HG03025 (cell line): ENCODE results near the gene BCL2L1.

Source experiments
- ATAC-seq: cut with Tn5 transposase; IDR thresholded peaks from one replicate; pipeline ENCODE4 v1.9.1; 2021; ENCODE audit warnings: mild to moderate bottlenecking, moderate library complexity; ENCODE audit not compliant: unreplicated experiment, low FRiP score

The BCL2L1 gene

DNA sequence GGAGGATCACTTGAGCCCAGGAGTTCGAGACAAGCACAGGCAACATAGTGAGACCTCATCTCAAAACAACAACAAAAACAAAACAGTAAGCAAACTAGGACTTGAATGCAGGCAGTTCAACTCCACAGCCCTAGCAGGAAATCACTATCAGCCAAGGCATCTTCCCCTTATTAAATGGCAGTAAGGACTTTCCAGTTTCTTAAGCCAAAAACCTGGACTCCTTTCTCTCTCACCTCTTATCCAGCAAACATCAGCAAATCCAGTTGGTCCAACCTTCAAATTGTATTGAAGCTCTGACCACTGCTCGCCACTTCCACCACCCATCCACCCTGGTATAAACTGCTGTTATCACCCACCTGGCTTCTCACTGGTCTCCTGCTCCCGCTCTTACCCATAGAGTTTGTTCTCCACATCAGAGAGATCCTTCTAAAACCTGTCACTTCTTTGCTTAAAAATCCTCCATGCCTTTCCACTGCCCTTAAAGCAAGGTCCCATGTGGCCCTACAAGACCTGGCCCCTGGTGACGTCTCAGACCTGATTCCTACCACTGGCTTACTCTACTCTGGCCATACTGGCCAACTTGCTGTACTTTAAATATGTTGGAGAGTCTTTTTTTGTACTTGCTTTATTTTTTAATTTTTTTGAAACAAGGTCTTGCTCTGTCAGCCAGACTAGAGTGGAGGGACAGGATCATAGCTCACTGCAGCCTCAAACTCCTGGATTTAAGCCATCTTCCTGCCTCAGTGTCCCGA lies 27.6 kb downstream of the BCL2L1 start:
- ATAC-seq: no peak

DNA sequence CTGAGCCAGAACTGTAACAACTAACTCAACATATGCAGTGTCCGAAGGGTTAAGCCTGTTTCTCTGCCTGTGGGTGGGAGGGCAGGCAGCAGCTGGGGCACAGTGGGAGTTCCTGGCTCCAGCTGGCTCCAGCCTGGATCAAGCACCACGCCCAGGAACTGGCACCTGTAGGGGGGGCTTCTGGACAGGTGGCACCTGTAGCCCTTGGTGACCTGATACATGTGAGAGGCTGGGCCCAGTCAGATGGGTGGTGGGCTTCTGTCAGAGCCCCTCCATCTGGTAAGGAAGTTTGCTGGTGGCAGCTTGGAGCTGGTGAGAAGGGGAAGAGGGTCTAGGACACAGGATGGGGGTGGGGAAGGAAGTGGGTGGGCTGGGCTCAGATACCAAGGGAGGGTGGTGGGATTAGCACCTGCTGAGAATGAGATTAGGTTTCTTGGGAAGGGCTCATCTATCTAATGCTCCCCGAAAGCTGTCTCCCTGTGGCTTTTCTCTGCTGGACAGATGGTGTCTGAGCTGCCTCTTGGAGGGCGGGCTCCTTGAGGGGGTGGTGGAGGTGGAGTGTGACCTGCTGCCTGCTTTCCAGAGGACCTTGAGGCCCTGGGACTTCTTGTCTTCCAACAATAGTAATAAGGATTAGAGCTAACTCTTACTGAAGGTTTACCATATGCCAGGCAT lies 28.5 kb downstream of the BCL2L1 start:
- ATAC-seq: no peak

DNA sequence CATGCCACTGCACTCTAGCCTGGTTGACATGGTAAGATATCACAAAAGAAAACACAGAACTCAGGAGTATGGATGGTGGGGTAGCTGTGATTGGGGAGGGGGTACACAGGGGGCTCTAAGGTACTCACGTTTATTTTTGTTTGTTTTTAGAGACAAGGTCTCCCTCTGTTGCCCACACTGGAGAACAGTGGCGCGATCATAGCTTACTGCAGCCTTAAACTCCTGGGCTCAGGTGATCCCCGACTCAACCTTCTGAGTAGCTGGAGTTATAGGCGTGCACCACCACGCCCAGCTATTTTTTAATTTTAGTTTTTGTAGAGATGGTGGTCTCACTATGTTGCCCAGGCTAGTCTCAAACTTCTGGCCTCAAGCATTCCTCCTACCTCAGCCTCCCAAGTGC lies 29.3 kb downstream of the BCL2L1 start:
- no peak for ATAC-seq

DNA sequence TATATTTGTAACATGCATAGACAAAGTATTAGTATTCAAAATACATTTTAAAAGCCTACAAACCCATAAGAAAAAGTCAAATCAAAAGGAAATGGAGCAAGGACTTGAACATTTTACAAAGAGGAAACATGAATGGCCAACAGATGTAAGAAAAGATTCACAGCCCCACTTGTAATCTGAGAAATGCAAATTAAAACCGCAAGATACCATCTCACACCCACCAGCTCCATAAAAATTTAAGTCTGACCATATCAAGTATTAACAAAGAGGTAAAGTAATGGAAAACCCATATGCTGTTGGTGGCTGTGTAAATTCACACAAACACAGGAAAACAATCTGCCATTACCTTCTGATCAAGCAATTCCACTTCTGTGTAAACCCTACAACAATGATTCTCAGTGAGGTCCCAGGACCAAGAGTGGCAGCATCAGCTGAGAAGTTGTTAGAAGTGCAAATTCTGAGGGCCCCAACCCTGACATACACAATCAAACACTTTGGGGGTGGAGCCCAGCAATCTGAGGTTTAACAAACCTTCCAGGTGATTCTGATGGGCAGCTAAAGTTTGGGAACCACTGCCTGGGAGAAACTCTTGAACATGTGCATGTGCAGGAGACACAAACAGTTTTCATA lies 30.9 kb downstream of the BCL2L1 start:
- ATAC-seq: no peak

DNA sequence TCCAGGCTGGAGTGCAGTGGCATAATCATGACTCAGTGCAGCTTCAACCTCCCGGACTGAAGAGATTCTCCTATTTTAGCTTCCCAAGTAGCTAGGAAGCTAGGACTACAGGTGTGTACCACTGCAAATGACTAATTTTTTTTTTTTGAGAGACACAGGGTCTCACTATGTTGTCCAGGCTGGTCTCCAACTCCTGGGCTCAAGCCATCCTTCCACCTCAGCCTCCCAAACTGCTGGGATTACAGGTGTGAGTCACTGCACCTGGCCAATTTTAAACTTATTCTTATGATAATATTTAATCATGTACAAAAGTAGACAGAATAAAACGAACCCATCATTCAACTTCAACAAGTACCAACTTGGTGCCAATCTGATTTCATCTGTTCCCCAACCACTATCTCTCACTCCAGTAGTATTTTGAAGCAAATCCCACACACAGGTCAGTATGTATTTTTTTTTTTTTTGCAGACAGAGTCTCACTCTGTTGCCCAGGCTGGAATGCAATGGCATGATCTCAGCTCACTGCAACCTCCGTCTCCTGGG lies 32.5 kb downstream of the BCL2L1 start:
- no peak for ATAC-seq

DNA sequence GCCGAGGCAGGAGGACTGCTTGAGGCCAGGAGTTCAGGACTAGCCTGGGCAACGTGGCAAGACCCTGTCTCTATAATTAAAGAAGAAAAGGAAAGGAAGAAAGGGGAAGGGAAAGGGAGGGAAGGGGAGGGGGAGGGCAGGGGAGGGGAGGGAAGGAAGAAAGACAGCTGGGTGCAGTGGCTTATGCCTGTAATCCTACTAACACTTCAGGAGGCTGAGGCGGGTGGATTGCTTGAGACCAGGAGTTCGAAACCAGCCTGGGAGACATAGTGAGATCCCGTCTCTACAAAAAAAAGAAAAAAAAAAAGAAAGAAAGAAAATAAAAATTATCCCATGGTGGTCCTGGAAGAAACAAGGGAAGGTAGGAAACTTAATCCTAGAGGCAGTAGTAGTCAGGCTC lies 33.5 kb downstream of the BCL2L1 start:
- no peak for ATAC-seq

DNA sequence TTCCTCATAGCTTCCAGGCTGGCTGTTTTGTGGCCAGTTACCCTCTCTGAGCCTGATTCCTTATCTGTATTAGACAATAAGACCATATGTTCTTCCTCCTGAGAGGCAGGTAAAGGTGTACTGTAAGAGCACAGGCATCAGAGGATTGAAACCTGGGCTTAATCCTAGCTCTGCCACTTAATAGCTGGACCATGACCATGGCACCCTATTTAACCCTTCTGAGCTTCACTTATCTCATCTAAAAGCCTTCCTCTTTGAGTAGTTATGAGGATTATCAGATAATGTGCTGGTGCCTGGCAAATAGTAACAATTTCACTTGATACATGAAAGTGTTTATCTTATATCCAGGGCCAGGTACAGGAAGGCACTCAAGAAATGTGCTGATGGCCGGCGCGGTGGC lies 34.9 kb downstream of the BCL2L1 start:
- no peak for ATAC-seq

DNA sequence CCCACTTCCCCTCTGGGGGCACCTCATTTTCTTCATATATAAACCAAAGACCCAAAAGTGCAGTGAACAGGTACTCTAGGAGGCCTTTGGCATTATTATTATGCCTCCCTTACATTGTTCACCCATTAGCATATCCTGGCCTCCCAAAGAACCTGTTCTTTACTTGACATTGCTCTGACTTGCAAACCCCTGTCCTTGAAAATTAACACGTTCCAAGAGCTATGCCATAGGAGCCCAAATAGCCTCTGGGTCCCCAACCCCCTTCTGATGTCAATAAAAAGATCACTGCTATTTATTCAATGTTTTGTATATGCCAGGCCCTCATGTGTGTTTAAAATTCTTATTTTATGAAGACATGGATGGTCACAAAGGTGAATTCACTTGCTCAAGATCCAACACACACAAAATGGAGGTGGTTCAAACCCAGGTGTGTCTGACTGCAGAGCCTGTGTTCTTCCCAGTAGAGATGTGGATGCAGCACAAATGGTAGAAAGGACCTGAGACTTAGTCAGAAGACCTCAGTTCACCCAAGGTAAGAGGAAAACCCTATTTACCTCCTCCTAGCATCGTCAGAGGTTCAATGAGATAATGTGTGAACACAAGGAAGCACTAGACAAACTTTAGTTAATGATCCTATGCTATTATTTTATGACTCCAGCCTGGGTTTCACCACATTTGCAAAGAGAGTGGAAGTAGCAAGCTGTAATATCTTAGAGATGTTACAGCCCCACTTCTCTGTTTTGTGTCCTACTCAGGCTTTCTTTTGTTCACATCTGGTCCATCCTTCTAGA lies 36.6 kb downstream of the BCL2L1 start:
- no peak for ATAC-seq

DNA sequence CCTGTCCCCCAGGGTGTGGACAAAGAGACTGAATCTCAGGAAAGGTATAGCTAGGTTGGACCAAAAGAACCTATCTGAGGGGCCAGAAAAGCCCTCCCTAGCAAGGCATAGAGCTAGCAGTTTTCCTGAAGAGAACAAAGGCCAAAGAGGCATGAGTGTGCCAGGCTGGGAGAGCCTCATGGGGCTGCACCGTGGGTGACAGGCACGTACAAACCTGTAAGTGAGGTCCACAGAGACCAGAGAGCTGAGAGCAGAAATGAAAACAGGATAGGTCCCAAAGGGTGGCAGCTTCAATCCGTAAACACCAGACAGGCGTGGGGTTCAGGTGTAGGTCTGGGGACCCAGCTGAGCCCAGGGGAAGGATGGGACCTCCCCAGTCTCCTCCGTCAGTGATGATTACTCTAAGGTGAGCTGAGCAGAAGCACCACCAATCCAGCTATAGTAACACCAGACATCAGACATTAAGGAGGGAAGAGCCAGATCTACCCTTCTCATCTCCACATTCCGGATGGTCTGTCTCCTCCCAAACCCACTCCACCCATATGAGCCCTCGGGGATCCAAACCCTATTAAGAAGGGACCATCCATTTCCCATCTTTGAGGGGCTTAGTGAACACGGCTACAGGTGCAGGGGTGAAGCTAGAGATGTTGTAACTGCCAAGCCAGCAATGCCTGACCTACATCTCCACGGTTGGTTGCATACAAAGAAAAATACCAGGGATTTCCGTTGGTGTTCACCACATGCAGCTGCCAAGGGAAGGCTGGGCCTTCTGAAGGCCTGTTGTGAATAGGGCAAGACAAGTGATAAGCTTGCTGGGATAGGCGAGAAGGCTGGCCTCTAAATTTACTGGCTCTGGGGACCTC lies 38.3 kb downstream of the BCL2L1 start:
- ATAC-seq: no peak

DNA sequence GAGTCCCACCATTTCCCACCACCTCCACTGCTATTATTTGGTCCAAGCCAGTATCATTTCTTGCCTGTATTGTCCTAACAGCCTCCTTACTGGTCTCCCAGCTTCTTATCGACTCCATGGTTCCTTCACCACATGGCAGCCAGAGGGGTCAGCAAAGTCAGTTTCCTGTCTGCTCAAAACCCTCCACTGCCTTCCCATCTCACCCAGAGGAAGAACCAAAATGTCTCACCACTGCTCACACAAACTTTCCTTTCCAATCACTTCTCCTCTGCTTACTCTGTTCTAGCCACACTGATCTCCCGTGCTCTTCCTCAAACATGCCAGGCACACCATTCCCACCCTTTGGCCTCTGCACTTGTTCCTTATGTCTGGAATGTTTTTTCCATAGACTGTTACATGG lies 39.7 kb downstream of the BCL2L1 start:
- no peak for ATAC-seq

DNA sequence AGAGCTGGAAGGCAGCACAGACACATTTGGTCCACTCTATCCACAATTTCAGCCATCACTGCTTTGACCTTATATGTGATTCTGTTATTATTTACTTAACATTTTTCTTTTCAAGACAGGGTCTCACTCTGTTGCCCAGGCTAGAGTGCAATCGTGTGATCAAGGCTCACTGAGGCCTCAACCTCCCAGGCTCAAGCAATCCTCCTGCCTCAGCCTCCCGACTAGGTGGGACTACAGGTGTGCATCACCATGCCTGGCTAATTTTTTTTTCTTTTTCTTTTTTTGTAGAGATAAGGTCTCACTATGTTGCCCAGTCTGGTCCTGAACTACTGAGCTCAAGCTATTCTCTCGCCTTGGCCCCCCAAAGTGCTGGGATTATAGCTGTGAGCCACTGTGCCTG lies 40.3 kb downstream of the BCL2L1 start:
- no peak for ATAC-seq

DNA sequence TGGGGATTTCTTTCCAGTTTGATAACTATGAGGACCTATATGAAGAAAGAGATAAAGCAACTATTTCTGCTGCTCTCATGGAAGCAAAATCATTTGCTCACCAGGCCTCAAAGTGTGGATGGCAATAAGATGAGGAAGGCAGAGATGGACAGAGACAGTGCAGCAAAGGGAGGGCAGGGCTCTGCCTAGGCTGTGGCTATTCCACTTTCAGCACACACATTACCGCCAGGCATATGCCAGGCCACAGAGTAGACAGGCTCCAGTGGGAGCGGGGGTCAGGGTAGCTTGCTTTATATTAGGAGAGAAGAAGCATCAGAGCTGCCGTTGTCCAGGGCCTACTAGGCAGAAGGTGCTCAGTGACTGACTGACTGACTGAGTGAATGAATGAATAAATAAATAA lies 40.9 kb downstream of the BCL2L1 start:
- ATAC-seq: no peak

DNA sequence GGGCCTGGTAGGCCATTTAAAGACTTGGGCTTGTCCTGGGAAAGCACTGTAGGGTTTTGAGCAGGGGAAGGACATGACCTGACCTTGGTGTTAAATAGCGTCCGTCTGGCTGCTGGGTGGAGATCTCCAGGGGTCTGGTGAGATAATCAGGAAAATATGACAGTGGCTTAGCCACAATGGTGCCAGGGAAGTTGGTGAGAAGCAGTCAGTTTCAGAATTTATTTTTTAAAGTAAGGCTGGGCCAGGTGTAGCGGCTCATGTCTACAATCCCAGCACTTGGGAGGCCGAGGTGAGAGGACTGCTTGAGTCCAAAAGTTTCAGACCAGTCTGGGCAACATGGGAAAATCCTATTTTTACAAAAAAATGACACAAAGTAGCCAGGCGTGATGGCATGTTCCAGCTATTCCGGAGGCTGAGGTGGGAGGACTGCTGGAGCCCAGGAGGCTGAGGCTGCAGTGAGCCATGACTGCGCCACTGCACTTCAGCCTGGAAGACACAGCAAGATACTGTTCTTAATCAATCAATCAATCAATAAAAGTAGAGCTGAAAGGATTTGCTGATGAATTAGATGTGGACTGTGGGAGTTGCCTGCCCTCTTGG lies 41.4 kb downstream of the BCL2L1 start:
- ATAC-seq: no peak

DNA sequence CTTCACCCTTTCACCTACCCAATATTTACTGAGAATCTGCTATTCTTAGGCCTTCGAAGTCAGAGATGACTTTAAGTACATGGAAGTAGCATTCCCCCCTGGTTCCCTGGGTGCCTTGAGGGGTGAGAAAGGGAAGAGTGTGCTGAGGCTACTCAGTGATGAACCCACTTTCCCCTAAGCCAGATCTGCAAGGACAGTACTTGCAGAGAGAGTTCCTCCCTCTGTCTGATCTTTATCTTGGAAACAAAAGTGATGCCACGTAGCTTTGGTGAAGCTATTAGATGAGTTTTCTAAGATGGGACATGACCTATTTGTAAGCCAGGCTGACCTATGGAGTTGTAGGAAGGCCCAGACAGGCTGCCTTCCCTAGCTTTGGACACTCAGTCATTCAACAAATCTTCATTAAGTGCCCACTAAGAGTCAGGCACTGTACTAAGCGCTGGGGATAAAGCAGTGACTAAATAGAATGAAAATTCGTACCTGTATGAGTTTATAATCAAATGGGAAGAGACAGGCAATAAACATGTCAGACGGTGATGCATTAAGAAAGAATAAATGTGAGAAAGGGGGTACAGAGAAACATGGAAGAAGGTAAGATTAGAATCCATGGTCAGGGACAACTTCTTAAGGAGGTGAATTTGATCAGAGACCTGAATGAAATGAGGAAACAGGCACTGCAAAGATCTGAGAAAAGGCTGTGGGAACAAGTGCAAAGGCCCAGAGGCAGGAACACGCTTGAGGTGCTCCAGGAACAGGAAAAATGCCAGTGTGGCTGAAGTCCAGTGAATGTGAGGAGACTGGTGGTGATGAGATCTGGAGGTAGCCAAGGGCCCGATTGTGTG lies 42.2 kb downstream of the BCL2L1 start:
- ATAC-seq: no peak

DNA sequence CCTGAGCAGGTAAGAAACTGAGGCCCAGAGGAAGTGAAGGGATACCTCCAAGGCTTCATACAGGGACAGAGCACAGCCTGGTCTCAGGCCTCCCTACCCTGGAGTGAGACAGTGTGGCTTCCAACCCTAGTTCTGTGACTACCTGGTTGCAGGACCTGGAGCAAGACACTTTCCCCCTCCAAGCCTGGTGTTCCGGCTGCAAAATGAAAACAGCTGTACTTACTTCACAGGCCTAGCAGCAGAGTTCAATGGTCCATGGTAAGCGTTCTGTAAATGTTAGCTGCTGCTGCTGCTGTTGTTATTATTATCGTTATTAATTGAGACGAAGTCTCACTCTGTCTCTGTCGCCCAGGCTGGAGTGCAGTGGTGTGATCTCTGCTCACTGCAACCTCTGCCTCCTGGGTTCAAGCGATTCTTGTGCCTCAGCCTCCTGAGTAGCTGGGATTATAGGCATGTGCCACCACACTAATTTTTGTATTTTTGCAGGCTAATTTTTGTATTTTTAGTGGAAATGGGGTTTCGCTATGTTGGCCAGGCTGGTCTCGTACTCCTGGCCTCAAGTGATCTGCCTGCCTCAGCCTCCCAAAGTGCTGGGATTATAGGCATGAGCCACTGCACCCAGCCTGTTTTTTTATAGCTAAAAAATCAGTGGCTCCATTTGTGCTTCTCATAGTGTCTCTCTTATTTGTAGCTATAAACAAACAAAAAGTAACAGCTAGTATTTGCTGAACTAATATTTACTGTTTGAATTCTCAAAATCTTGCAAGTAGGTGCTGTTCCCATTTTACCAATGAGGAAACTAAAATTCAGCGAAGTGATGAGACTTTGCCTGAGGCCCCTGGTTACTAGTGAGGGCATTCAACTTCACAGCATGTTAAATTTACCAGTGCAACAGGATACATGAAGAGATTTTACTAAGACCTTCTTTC lies 43.0 kb downstream of the BCL2L1 start:
- ATAC-seq: no peak

DNA sequence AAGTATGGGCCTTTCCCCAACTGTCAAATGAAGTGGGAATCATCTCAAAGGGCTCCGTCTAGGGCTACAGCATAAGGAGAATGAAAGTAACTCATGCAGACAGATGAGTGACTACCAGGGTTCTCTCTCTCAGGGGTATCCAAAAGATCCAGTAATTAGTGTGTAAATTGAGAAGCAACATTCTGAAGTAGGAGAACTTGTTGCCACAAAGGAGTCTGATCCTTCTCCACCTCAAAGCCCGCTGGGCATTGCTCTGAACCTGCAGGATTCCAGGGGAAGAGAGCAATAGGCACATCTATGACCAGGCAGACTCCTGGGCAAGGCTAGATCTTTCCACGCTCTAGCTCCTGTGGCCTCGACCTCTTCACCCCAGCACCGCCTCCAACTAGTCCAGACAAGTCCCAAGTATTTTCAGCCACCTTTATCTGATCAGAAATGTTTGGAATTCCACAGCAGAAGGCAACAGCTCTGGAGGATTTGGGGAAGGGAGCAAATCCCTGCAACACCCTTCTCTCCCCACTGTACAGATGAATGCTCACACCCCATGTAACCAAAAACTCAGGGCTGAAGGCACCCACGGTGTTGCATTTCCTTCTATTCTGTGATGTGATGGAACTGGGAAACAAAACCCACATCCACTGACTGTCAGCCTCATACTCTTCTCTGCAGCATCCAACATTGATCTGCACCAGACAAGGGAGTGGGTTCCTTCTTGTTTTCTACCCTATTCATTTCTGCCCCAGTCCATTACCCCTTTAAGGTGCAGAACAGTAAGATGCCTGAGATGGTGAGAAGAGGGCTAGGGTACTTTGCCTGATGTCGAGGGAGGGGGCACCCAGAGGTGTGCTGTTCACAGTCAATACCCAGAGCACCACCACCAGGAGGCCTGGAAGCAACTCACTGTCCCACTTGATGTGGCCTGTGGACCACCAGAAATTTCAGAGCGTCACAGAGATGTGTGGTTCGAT lies 44.0 kb downstream of the BCL2L1 start:
- ATAC-seq: no peak
